HEK293 (cell line): ENCODE results near the gene TRIM22.

Source experiments
- SETDB1 ChIP-seq: IDR thresholded peaks from one replicate; pipeline ENCODE4 v1.6.1; 2017; ENCODE audit warnings: mild to moderate bottlenecking, low read length, moderate library complexity, mixed read lengths; ENCODE audit not compliant: insufficient read length
- SP7 ChIP-seq: fragments of 450-650 bp; formaldehyde crosslinking; IDR thresholded peaks from 2 replicates; pipeline ENCODE4 v1.5.1; 2016; ENCODE audit warnings: missing biosample characterization, missing genetic modification characterization
- WT1 ChIP-seq: fragments of 450-650 bp; formaldehyde crosslinking; IDR thresholded peaks from 2 replicates; pipeline ENCODE4 v1.5.1; 2016; ENCODE audit warnings: missing biosample characterization, missing genetic modification characterization
- ZNF23 ChIP-seq: fragments of 450-650 bp; formaldehyde crosslinking; IDR thresholded peaks from 2 replicates; pipeline ENCODE4 v1.5.1; 2016; ENCODE audit warnings: missing biosample characterization, missing genetic modification characterization, borderline replicate concordance
- ZNF239 ChIP-seq: fragments of 450-650 bp; formaldehyde crosslinking; IDR thresholded peaks from 2 replicates; pipeline ENCODE4 v1.5.1; 2016; ENCODE audit warnings: missing biosample characterization, missing genetic modification characterization
- TF ChIP-seq, protein P1 (sequence below): fragments of 450-650 bp; formaldehyde crosslinking; IDR thresholded peaks from 2 replicates; pipeline ENCODE4 v1.5.1; 2016; ENCODE audit warnings: missing biosample characterization, missing genetic modification characterization
- TF ChIP-seq, protein P2 (sequence below): fragments of 450-650 bp; formaldehyde crosslinking; IDR thresholded peaks from 2 replicates; pipeline ENCODE4 v1.5.1; 2016; ENCODE audit warnings: missing biosample characterization, missing genetic modification characterization
- TF ChIP-seq, protein P3 (sequence below): fragments of 450-650 bp; formaldehyde crosslinking; IDR thresholded peaks from 2 replicates; pipeline ENCODE4 v1.5.1; 2016; ENCODE audit warnings: missing biosample characterization, missing genetic modification characterization, borderline replicate concordance
- TF ChIP-seq, protein P4 (sequence below): fragments of 450-650 bp; formaldehyde crosslinking; IDR thresholded peaks from 2 replicates; pipeline ENCODE4 v1.5.1; 2016; ENCODE audit warnings: missing biosample characterization, missing genetic modification characterization
- TF ChIP-seq, protein P5 (sequence below): fragments of 450-650 bp; formaldehyde crosslinking; IDR thresholded peaks from 2 replicates; pipeline ENCODE4 v1.5.1; 2016; ENCODE audit warnings: missing biosample characterization, missing genetic modification characterization, low read depth

DNA sequence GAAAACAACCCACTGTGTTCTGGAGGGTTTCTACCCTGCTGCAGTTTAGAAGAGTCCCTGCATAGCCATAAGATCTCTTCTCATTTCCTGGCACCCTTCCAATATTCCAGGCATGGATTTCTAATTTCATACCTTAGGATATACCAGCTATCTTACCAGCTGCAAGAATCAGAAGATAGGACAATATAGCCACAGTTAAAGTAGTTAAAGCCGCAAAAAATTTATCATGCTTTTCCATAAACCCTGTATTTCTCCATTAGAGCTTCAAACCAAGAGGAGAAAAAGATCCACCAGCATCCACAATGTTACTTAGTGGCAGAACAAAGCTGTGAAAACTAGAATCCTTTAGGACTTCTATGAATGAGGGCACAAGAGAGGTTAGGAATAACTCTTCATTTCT lies 38.1 kb downstream of the TRIM22 start:
- TF ChIP-seq, protein P1, sequence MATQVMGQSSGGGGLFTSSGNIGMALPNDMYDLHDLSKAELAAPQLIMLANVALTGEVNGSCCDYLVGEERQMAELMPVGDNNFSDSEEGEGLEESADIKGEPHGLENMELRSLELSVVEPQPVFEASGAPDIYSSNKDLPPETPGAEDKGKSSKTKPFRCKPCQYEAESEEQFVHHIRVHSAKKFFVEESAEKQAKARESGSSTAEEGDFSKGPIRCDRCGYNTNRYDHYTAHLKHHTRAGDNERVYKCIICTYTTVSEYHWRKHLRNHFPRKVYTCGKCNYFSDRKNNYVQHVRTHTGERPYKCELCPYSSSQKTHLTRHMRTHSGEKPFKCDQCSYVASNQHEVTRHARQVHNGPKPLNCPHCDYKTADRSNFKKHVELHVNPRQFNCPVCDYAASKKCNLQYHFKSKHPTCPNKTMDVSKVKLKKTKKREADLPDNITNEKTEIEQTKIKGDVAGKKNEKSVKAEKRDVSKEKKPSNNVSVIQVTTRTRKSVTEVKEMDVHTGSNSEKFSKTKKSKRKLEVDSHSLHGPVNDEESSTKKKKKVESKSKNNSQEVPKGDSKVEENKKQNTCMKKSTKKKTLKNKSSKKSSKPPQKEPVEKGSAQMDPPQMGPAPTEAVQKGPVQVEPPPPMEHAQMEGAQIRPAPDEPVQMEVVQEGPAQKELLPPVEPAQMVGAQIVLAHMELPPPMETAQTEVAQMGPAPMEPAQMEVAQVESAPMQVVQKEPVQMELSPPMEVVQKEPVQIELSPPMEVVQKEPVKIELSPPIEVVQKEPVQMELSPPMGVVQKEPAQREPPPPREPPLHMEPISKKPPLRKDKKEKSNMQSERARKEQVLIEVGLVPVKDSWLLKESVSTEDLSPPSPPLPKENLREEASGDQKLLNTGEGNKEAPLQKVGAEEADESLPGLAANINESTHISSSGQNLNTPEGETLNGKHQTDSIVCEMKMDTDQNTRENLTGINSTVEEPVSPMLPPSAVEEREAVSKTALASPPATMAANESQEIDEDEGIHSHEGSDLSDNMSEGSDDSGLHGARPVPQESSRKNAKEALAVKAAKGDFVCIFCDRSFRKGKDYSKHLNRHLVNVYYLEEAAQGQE (tag by site-specific recombination), result no peak
- no peak for TF ChIP-seq SP7 (tag by site-specific recombination)
- TF ChIP-seq, protein P2, sequence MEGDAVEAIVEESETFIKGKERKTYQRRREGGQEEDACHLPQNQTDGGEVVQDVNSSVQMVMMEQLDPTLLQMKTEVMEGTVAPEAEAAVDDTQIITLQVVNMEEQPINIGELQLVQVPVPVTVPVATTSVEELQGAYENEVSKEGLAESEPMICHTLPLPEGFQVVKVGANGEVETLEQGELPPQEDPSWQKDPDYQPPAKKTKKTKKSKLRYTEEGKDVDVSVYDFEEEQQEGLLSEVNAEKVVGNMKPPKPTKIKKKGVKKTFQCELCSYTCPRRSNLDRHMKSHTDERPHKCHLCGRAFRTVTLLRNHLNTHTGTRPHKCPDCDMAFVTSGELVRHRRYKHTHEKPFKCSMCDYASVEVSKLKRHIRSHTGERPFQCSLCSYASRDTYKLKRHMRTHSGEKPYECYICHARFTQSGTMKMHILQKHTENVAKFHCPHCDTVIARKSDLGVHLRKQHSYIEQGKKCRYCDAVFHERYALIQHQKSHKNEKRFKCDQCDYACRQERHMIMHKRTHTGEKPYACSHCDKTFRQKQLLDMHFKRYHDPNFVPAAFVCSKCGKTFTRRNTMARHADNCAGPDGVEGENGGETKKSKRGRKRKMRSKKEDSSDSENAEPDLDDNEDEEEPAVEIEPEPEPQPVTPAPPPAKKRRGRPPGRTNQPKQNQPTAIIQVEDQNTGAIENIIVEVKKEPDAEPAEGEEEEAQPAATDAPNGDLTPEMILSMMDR (tag by site-specific recombination), result no peak
- no peak for TF ChIP-seq SETDB1
- TF ChIP-seq, protein P3, sequence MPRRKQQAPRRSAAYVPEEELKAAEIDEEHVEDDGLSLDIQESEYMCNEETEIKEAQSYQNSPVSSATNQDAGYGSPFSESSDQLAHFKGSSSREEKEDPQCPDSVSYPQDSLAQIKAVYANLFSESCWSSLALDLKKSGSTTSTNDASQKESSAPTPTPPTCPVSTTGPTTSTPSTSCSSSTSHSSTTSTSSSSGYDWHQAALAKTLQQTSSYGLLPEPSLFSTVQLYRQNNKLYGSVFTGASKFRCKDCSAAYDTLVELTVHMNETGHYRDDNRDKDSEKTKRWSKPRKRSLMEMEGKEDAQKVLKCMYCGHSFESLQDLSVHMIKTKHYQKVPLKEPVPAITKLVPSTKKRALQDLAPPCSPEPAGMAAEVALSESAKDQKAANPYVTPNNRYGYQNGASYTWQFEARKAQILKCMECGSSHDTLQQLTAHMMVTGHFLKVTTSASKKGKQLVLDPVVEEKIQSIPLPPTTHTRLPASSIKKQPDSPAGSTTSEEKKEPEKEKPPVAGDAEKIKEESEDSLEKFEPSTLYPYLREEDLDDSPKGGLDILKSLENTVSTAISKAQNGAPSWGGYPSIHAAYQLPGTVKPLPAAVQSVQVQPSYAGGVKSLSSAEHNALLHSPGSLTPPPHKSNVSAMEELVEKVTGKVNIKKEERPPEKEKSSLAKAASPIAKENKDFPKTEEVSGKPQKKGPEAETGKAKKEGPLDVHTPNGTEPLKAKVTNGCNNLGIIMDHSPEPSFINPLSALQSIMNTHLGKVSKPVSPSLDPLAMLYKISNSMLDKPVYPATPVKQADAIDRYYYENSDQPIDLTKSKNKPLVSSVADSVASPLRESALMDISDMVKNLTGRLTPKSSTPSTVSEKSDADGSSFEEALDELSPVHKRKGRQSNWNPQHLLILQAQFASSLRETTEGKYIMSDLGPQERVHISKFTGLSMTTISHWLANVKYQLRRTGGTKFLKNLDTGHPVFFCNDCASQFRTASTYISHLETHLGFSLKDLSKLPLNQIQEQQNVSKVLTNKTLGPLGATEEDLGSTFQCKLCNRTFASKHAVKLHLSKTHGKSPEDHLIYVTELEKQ, result no peak
- TF ChIP-seq WT1 (tag by site-specific recombination), result no peak
- TF ChIP-seq, protein P4, sequence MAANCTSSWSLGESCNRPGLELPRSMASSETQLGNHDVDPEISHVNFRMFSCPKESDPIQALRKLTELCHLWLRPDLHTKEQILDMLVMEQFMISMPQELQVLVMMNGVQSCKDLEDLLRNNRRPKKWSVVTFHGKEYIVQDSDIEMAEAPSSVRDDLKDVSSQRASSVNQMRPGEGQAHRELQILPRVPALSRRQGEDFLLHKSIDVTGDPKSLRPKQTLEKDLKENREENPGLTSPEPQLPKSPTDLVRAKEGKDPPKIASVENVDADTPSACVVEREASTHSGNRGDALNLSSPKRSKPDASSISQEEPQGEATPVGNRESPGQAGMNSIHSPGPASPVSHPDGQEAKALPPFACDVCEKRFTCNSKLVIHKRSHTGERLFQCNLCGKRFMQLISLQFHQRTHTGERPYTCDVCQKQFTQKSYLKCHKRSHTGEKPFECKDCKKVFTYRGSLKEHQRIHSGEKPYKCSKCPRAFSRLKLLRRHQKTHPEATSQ (tag by site-specific recombination), result no peak
- no peak for TF ChIP-seq ZNF23 (tag by site-specific recombination)
- TF ChIP-seq, protein P5, sequence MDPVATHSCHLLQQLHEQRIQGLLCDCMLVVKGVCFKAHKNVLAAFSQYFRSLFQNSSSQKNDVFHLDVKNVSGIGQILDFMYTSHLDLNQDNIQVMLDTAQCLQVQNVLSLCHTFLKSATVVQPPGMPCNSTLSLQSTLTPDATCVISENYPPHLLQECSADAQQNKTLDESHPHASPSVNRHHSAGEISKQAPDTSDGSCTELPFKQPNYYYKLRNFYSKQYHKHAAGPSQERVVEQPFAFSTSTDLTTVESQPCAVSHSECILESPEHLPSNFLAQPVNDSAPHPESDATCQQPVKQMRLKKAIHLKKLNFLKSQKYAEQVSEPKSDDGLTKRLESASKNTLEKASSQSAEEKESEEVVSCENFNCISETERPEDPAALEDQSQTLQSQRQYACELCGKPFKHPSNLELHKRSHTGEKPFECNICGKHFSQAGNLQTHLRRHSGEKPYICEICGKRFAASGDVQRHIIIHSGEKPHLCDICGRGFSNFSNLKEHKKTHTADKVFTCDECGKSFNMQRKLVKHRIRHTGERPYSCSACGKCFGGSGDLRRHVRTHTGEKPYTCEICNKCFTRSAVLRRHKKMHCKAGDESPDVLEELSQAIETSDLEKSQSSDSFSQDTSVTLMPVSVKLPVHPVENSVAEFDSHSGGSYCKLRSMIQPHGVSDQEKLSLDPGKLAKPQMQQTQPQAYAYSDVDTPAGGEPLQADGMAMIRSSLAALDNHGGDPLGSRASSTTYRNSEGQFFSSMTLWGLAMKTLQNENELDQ (tag by site-specific recombination), result no peak
- no peak for TF ChIP-seq ZNF239 (tag by site-specific recombination)
